Measurements from ENCODE around the gene FGGY. TPM values are rescaled to one million over a fixed set of nuclear protein-coding genes. Genes with fewer than 3 reads are reported as not detected.
A peak's percentile ranks its signal among the peaks of the same experiment; 100 is the strongest.

Gene FGGY
- total RNA-seq, 1 experiment from 2014 or later: 12.0 TPM

DNA sequence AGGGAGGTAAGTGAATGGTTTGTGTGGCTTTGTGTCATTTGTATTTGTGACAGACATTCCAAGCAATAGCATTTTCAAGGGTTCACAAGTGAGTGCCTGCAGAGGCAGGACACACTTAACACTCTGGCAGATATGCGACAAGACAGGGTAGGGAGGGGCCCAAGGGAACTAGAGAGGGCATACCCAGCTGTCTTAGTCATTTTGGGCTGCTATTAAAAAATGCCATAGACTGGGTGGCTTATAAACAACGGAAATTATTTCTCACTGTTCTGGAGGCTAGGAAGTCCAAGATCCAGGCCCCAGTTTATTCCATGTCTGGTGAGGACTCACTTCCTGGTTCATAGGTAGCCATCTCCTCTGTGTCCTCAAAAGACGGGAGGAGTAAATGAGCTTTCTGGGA is 137.4 kb downstream of the FGGY start:
- Mint-ChIP-seq H3K9me3 (no peaks in the 10 kb centered on the region), H3K27ac (no peak overlapping the region), H3K4me1 (peaks cover 24% of the 10 kb centered on the region), H3K4me3 (no peak overlapping the region), H3K36me3 (no peaks in the 10 kb centered on the region), H3K27me3 (ENCODE audit: low read depth) (no peaks in the 10 kb centered on the region)
- ATAC-seq (no peak), DNase-seq (ENCODE audit: low spot score) (no peak)
- CTCF ChIA-PET: no interaction called here
- POLR2A ChIA-PET: no interaction called here
- TF ChIP-seq, protein P1, sequence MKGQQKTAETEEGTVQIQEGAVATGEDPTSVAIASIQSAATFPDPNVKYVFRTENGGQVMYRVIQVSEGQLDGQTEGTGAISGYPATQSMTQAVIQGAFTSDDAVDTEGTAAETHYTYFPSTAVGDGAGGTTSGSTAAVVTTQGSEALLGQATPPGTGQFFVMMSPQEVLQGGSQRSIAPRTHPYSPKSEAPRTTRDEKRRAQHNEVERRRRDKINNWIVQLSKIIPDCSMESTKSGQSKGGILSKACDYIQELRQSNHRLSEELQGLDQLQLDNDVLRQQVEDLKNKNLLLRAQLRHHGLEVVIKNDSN (CRISPR knock-in tag; IDR thresholded peaks at IDR 0.05): no peak
- no peak for TF ChIP-seq NFATC4 (CRISPR knock-in tag; IDR thresholded peaks at IDR 0.05)
- TF ChIP-seq PRDM15 (CRISPR knock-in tag; IDR thresholded peaks at IDR 0.05): no peak
- no peak for TF ChIP-seq FOXP4 (CRISPR knock-in tag; IDR thresholded peaks at IDR 0.05)
- TF ChIP-seq NFYB (CRISPR knock-in tag; conservative IDR thresholded peaks at IDR 0.05; ENCODE audit: low read depth): no peak
- no peak for TF ChIP-seq ATF2 (CRISPR knock-in tag; IDR thresholded peaks at IDR 0.05; ENCODE audit: borderline replicate concordance, low read depth)
- no peak for TF ChIP-seq NR3C1 (CRISPR knock-in tag; conservative IDR thresholded peaks at IDR 0.05; ENCODE audit: low read depth)
- TF ChIP-seq KAT7 (CRISPR knock-in tag; IDR thresholded peaks at IDR 0.05; ENCODE audit: borderline replicate concordance): no peak
- TF ChIP-seq PRRX2 (CRISPR knock-in tag; IDR thresholded peaks at IDR 0.05): no peak
- TF ChIP-seq GRHL2 (CRISPR knock-in tag; IDR thresholded peaks at IDR 0.05; ENCODE audit: insufficient replicate concordance, severe bottlenecking): no peak
- TF ChIP-seq, protein P2, sequence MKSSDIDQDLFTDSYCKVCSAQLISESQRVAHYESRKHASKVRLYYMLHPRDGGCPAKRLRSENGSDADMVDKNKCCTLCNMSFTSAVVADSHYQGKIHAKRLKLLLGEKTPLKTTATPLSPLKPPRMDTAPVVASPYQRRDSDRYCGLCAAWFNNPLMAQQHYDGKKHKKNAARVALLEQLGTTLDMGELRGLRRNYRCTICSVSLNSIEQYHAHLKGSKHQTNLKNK (CRISPR knock-in tag; IDR thresholded peaks at IDR 0.05): no peak

DNA sequence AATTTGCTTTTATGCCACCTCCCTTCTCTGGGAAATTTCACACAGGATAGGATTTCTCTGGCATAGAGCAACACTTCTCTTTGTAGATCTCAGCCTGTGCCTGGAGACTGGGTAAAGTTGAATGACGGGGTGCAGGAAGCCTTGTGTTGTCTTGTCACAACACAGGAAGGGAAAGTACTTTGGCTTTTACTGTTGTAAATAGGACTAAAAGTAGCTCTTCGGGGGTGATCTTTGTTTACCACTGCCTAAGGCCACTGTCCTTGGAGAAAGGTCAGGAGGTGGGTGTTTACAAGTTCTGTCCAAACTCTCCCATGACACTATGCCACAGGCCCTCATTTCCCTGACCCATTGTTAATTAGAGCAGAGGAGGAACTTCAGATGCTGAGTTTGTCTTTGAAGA is 139.7 kb downstream of the FGGY start:
- Mint-ChIP-seq H3K4me3 (no peak overlapping the region), H3K9me3 (no peaks in the 10 kb centered on the region), H3K27me3 (ENCODE audit: low read depth) (no peaks in the 10 kb centered on the region), H3K27ac (0 out of 2 replicates have a peak overlapping the region, but pooled peaks have one; percentile 42), H3K36me3 (no peaks in the 10 kb centered on the region), H3K4me1 (peaks cover 38% of the 10 kb centered on the region)
- no peak for TF ChIP-seq GRHL2 (CRISPR knock-in tag; IDR thresholded peaks at IDR 0.05; ENCODE audit: insufficient replicate concordance, severe bottlenecking)
- no peak for TF ChIP-seq HMGXB4 (CRISPR knock-in tag; IDR thresholded peaks at IDR 0.05)
- TF ChIP-seq ZNF425 (CRISPR knock-in tag; conservative IDR thresholded peaks at IDR 0.05): no peak
- no peak for TF ChIP-seq ZSCAN18 (CRISPR knock-in tag; IDR thresholded peaks at IDR 0.05)
- TF ChIP-seq NFYB (CRISPR knock-in tag; conservative IDR thresholded peaks at IDR 0.05; ENCODE audit: low read depth): no peak
- TF ChIP-seq ZNF121 (CRISPR knock-in tag; IDR thresholded peaks at IDR 0.05): no peak
- ATAC-seq: no peak
- POLR2A ChIA-PET: no interaction called here
- CTCF ChIA-PET: no interaction called here
- DNase-seq (ENCODE audit: low spot score): no peak

Data from WTC11 (cell line).